Activated naive CD4-positive, alpha-beta T cell treated with anti-CD3 and anti-CD28 coated beads, Interleukin-2, amount 10 ng/mL, durations not matched to agents 7 days and 5 days (primary cell): ENCODE data around the gene FOXA1.

Experiments
- CTCF ChIA-PET: fragments of 350-600 bp; sonication (Branson Sonifier 250); formaldehyde crosslinking; loops from one replicate; lab custom pipeline; 2021; ENCODE audit warnings: antibody characterized with exemption; lab: Charles Lee
- DNase-seq: peaks from one replicate; pipeline ENCODE4 v3.0.0-alpha.2; 2020
- H3K27ac Mint-ChIP-seq: one replicate; pipeline ENCODE4 v1.8.0; 2021; ENCODE audit warnings: mild to moderate bottlenecking, moderate library complexity, mixed read lengths
- H3K27me3 Mint-ChIP-seq: one replicate; pipeline ENCODE4 v1.8.0; 2021; ENCODE audit warnings: mild to moderate bottlenecking, mixed read lengths
- H3K36me3 Mint-ChIP-seq: one replicate; pipeline ENCODE4 v1.8.0; 2021; ENCODE audit warnings: mixed read lengths
- H3K4me1 Mint-ChIP-seq: one replicate; pipeline ENCODE4 v1.8.0; 2021; ENCODE audit warnings: mixed read lengths
- H3K4me3 Mint-ChIP-seq: one replicate; pipeline ENCODE4 v1.8.0; 2021; ENCODE audit warnings: mild to moderate bottlenecking, moderate library complexity, mixed read lengths
- H3K9me3 Mint-ChIP-seq: one replicate; pipeline ENCODE4 v1.8.0; 2021; ENCODE audit warnings: mixed read lengths

The FOXA1 gene

DNA sequence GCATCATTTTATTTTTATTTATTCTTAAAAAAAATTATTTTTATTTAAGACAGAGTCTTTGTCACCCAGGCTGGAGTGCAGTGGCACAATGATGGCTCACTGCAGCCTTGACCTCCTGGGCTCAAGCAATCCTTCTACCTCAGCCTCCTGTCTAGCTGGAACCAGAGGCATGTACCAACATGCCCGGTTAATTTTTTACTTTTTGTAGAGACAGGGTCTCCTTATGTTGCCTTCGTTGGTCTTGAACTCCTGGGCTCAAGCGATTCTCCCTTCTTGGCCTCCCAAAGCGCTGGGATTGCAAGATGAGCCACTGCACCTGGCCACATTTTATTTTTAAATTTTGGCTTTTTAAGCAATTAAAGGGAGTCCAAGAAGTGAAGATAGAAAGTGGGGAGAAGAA is 21.8 kb upstream of the FOXA1 start:
- H3K36me3 Mint-ChIP-seq, result no peaks in the 10 kb centered on the region
- H3K4me1 Mint-ChIP-seq, result no peaks in the 10 kb centered on the region
- H3K4me3 Mint-ChIP-seq, result no peak overlapping the region
- H3K9me3 Mint-ChIP-seq, result peaks cover 12% of the 10 kb centered on the region
- no peak for DNase-seq
- H3K27me3 Mint-ChIP-seq, result peaks cover 7% of the 10 kb centered on the region
- H3K27ac Mint-ChIP-seq, result no peak overlapping the region
- CTCF ChIA-PET, result no interaction called here

DNA sequence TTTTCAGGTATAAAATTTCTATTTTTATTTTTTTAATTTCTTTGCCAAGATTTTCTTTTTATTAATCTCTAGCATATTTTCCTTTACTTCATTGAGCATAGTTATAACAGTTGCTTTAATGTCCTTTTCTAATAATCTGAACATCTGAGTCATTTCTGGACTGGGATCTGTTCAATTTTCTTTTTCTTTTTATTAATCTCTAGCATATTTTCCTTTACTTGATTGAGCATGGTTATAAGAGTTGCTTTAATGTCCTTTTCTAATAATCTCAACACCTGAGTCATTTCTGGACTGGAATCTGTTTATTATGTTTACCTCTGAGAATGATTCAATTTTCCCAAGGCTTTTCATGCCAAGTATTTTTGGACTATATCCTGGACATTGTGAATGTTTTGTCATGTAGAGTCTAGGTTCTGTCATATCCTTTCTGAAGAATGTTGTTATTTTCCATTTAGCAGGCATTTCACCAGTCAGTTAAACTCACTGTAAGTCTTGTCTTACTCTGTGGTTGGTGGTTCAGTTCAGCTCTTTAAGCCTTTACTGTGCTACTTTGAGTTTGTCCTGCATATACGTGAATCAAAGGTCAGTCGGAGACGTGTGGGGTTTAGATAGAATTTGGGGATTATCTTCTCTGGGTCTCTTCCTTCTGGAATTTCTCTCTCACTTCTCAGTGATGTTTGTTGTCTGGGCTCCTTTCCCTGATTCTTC is 20.7 kb upstream of the FOXA1 start:
- no peak for DNase-seq
- CTCF ChIA-PET, result no interaction called here
- H3K27me3 Mint-ChIP-seq, result peaks cover 10% of the 10 kb centered on the region
- H3K4me1 Mint-ChIP-seq, result no peaks in the 10 kb centered on the region
- H3K27ac Mint-ChIP-seq, result no peak overlapping the region
- H3K36me3 Mint-ChIP-seq, result no peaks in the 10 kb centered on the region
- peaks cover 13% of the 10 kb centered on the region for H3K9me3 Mint-ChIP-seq
- H3K4me3 Mint-ChIP-seq, result no peak overlapping the region

DNA sequence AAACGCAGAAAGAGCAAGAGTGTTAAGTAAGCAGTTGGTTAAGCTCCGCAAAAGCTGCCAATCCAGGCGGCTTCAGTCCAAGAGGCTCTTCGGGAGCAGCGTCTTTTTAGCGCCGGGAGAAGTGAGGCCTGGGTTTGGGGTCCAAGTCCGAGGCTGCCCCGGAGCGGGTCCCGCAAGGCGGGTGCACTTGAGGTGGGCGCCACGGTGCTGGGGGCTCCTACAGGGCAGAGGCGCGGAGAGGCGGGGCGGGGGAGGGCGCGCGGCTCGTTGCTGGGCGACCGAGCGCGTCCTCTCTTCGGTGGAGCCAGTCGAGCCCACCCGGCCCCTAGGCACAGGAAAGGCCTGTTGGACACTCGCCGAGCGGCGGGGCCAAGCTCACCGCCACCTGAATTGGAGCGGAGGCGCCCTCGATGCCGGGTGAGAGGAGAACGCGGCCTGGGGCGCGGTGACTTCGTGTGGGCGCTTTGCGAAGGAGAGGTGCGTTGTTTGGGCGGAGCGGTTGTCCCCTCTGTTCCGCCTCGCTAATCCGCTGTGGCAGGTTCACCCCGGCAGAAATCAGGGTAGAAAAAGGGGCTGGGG is 16.0 kb upstream of the FOXA1 start:
- Mint-ChIP-seq H3K36me3 (no peaks in the 10 kb centered on the region), H3K4me1 (no peaks in the 10 kb centered on the region), H3K4me3 (no peak overlapping the region), H3K27me3 (peaks cover 12% of the 10 kb centered on the region), H3K9me3 (peaks cover 10% of the 10 kb centered on the region), H3K27ac (no peak overlapping the region)
- CTCF ChIA-PET, result no interaction called here
- no peak for DNase-seq

- peaks cover 5% of the 10 kb centered on the region for H3K9me3 Mint-ChIP-seq
- no peak for DNase-seq
- H3K27me3 Mint-ChIP-seq, result peaks cover 19% of the 10 kb centered on the region
- no peaks in the 10 kb centered on the region for H3K4me1 Mint-ChIP-seq
- H3K4me3 Mint-ChIP-seq, result no peak overlapping the region
- no peaks in the 10 kb centered on the region for H3K36me3 Mint-ChIP-seq
- CTCF ChIA-PET, result no interaction called here
- no peak overlapping the region for H3K27ac Mint-ChIP-seq
Observed at GRCh38 chr14:37608649-37609048, 13.6 kb upstream of the FOXA1 start.

DNA sequence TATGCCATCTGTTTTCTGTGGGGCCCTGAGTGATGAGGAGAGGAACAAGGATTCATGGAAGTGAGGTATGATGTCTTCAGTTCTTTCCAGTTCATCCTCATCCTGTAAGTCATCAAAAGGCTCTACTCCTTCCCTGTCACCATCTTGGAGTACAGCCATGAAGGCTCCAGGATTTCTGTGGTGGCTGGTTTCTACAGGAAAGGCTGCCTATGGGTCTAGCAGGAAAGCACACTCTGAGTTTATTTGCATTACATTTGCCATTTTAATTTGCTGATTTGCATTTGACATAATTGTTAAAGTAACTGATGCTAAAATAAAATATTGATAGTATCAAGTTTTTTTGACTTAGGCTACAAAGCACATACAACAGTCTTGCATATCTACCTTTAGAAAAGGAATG is 11.6 kb upstream of the FOXA1 start:
- no peak for DNase-seq
- Mint-ChIP-seq H3K4me3 (no peak overlapping the region), H3K4me1 (no peaks in the 10 kb centered on the region), H3K27me3 (peaks cover 37% of the 10 kb centered on the region), H3K36me3 (no peaks in the 10 kb centered on the region), H3K9me3 (peaks cover 3% of the 10 kb centered on the region), H3K27ac (no peak overlapping the region)
- CTCF ChIA-PET, result no interaction called here

DNA sequence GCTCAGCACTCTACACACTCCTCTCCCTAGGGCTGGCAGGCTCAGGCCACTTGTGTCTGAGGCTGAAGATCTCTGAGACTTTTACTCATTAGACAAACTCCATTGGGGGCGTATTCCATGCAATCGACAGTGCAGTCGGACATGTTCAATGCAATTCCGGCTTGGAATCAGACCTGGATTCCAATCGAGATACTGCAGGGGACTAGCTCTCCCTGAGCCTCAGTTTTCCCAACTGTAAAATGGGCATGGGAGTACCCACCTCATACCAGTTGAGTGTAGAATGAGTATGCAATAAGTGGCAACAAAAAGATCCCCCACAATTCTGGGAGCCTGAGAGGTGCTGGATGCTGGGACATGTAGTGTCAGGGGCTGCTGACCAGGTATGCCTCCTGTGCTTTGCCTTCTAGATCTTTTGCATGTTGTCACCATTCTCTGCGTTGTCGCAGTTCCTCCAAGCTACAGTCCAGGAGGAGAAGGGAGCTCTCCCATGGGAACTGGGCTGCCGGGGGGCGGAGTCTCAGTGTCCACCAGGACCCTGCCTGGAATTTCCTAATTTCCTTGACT is 8.7 kb upstream of the FOXA1 start:
- Mint-ChIP-seq H3K4me1 (peaks cover 5% of the 10 kb centered on the region), H3K9me3 (peaks cover 5% of the 10 kb centered on the region), H3K4me3 (no peak overlapping the region), H3K36me3 (peaks cover 5% of the 10 kb centered on the region), H3K27ac (no peak overlapping the region), H3K27me3 (peaks cover 54% of the 10 kb centered on the region)
- no peak for DNase-seq
- CTCF ChIA-PET, result no interaction called here

DNA sequence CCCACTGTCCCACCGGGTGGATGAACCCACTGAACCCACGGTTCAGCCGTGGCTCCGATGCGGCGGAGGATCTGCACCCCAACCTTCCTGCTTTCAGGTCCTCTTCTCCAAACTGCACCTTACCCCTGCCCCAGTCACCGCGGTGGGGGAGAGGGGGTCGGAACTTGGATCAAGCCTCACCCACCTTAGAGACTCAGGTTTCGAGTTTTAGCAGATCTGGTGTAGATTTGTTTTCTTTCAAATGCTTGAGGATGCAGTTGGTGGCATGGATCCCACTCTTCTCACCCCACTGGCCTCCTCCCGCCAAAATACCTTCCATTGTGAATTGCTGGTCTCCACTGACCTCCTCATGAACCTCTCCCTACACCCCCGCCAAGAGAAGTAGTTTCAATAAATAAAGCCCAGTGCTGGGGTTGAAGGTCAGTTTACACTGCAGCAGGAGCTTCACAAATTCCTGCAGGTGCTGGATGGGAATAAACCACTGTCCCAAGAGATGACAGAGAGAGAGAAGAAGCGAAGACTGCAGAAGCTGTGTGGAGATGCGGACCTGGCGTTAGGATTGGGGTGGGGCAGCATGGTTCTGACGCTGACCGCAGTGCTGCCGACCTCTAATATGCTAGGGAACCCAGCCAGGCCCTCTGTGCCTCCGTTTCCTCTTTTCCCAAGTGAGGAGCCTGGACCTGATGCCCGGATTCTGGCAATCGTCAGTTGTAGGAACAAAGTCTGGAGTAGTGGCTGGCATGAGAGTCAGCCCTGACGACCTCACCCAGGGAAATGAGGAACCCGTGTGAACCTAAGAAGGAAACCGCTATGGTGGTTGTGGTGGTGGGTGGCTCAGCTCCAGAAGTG is 7.8 kb upstream of the FOXA1 start:
- H3K9me3 Mint-ChIP-seq, result peaks cover 6% of the 10 kb centered on the region
- H3K27ac Mint-ChIP-seq, result no peak overlapping the region
- no peak overlapping the region for H3K4me3 Mint-ChIP-seq
- CTCF ChIA-PET, result no interaction called here
- peaks cover 63% of the 10 kb centered on the region for H3K27me3 Mint-ChIP-seq
- H3K36me3 Mint-ChIP-seq, result peaks cover 5% of the 10 kb centered on the region
- H3K4me1 Mint-ChIP-seq, result peaks cover 6% of the 10 kb centered on the region
- DNase-seq, result no peak

- Mint-ChIP-seq H3K27me3 (peaks cover 73% of the 10 kb centered on the region), H3K9me3 (peaks cover 6% of the 10 kb centered on the region), H3K4me3 (no peak overlapping the region)
Observed at GRCh38 chr14:37601865-37602264, 6.8 kb upstream of the FOXA1 start.

DNA sequence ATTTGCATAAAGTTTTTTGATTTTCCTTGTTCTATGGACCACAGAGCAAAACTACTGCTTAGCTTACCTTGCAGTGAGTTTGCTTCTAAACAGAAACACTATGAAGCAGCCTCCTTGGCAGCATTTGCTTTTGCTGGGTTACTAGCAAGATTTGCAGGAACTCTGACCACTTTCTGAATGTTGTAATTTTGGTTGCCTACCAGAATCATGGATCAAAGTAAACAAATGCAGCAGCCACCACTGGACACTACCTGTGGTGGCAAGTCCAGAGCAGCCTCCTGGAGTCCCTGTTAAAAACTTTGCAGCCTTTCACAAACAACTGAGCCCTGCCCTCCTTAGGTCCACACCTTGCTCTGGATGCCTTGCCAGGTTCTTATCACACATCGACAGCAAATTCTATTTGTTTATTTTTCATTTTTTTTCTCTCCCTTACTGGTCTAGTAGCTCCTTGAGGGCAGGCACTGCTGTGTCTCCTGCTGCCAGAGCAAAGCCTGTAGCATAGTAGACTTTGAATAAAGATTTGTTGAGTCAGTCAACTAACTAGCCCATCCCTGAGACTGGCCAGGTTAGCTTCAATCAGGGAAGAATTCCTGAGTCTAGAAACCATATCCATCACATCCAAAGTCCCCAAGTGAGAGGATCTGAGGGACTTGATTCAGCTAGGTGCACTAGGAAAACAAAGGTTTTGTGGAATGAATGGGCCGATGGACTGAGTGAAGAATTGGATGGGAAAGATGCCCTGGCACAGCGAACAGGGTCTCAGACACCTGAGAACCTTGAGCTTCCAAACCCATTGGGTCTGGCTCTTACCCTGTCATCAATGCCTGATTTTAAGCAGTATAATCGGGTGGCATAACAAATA is 6.1 kb upstream of the FOXA1 start:
- Mint-ChIP-seq H3K36me3 (peaks cover 10% of the 10 kb centered on the region), H3K9me3 (peaks cover 6% of the 10 kb centered on the region), H3K27me3 (peaks cover 80% of the 10 kb centered on the region), H3K27ac (no peak overlapping the region), H3K4me3 (no peak overlapping the region), H3K4me1 (peaks cover 9% of the 10 kb centered on the region)
- CTCF ChIA-PET, result no interaction called here
- no peak for DNase-seq

More at GRCh38 chr14:37601865-37602264, 6.8 kb upstream of the FOXA1 start:
- no peak for DNase-seq
- peaks cover 10% of the 10 kb centered on the region for H3K36me3 Mint-ChIP-seq
- no peak overlapping the region for H3K27ac Mint-ChIP-seq
- peaks cover 6% of the 10 kb centered on the region for H3K4me1 Mint-ChIP-seq
- CTCF ChIA-PET, result no interaction called here

GRCh38 chr14:37599507-37600368 is 4.7 kb upstream of the FOXA1 start:
- peaks cover 6% of the 10 kb centered on the region for H3K9me3 Mint-ChIP-seq
- no peak for DNase-seq
- CTCF ChIA-PET, result no interaction called here
- H3K27me3 Mint-ChIP-seq, result peaks cover 94% of the 10 kb centered on the region
- peaks cover 13% of the 10 kb centered on the region for H3K4me1 Mint-ChIP-seq
- H3K4me3 Mint-ChIP-seq, result no peak overlapping the region
- H3K27ac Mint-ChIP-seq, result peak overlapping the region; percentile 68
- peaks cover 12% of the 10 kb centered on the region for H3K36me3 Mint-ChIP-seq

- no peak overlapping the region for H3K27ac Mint-ChIP-seq
- peaks cover 98% of the 10 kb centered on the region for H3K27me3 Mint-ChIP-seq
- peaks cover 17% of the 10 kb centered on the region for H3K4me1 Mint-ChIP-seq
Observed at GRCh38 chr14:37598747-37599506, 3.9 kb upstream of the FOXA1 start.

DNA sequence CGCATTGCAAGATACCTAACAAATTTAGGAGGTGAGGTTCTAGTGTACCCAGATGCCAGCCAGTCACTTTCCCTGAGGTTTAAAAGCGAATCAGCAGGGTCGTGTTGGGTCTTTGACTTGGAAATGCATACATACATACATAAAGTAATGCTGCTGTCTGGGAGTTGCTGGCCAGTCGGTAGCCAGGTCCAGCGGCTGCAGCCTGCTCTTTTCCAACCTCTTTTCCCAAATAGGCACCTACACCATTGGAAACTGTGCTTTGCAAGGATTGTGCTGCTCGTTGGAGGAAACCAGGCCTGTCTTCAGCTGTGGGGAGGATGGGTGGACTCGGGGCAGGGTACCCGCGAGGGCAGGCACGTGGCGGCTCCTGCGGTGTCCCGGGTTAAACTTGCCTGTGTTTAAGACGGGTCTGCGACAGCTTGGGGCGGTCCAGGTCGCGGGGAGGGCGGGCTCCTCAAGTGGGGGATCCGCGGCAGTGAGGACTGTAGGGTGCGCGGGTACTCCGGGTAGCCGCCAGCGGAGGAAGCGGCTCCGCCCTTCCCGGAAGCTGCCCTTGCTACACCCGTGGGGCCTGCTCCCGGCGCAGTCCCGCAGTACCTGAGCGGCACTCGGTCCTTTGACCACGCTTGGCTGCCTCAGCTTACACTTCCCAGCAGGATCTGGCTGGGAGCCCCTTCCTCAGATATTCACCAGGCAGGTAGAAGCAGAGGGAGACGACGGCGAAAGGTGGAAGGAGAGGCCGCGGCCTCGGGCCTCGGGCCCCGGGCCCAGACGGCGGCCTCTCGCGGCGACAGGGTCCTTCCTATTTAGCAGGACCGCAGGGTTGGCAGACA is 3.1 kb upstream of the FOXA1 start:
- CTCF ChIA-PET, result no interaction called here
- Mint-ChIP-seq H3K36me3 (peaks cover 15% of the 10 kb centered on the region), H3K4me1 (peaks cover 17% of the 10 kb centered on the region), H3K27me3 (peaks cover 96% of the 10 kb centered on the region), H3K27ac (peak overlapping the region; percentile 24), H3K4me3 (no peak overlapping the region), H3K9me3 (peaks cover 6% of the 10 kb centered on the region)
- no peak for DNase-seq

More at GRCh38 chr14:37598747-37599506, 3.9 kb upstream of the FOXA1 start:
- no peak overlapping the region for H3K4me3 Mint-ChIP-seq
- H3K36me3 Mint-ChIP-seq, result peaks cover 15% of the 10 kb centered on the region
- H3K9me3 Mint-ChIP-seq, result peaks cover 6% of the 10 kb centered on the region
- no peak for DNase-seq
- CTCF ChIA-PET, result no interaction called here
